NCI-H748 treated with DMSO at 0.1 percent for 48 hours (cell line): ENCODE data around the gene FYB1.

Experiments used
- DNase-seq: peaks from one replicate; lab custom pipeline; 2025; lab: John Stamatoyannopoulos, UW

Gene FYB1

DNA sequence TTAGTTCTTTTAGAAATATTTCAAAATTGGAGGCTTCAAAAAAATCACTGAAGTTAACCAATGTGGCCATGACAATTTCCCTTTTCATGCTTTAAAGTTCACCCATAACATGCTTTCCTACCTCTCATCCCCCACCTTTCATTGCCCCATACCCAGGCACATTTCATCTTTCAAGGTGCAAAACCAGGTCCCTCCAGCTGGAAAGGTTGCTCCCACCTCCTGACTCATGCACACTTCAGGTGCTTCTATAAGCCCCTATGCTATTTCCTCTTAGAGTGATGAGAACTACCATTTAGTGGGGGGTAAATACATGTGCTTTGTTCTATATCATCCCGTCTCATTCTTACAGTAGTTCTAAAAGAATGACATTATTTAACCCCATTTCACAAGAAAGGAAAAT, 15.4 kb downstream of the FYB1 start:
- DNase-seq = no peak

DNA sequence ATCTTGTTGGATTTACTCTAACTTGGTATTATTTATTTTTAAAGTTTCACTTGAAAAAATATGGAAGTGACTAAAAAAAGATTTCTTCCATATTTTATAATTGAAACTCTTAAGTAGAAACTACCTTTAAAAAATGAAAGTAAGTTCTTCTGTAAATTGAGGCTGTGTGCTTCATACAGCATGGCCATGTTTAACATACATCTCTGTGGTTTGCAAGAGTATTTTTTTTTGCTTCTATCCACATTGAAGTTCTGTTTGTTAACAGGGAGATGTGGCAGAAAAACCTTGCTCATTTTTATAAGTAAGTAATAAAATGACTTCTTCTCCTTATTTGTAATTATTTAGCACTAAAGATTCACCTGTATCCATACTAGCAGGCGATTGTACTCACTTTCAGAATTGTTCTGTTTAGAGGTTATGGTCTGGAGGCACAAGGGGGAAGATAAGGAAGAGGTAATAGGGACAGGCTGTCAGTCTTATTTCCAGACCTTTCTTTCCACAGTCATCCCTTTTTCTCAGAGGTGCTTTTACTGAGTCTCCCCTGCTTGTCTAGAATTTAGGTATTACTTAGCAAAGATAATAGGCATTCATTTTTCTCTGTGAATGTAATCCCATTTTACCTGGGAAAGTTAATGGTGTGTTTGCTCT, 16.0 kb downstream of the FYB1 start:
- no peak for DNase-seq

DNA sequence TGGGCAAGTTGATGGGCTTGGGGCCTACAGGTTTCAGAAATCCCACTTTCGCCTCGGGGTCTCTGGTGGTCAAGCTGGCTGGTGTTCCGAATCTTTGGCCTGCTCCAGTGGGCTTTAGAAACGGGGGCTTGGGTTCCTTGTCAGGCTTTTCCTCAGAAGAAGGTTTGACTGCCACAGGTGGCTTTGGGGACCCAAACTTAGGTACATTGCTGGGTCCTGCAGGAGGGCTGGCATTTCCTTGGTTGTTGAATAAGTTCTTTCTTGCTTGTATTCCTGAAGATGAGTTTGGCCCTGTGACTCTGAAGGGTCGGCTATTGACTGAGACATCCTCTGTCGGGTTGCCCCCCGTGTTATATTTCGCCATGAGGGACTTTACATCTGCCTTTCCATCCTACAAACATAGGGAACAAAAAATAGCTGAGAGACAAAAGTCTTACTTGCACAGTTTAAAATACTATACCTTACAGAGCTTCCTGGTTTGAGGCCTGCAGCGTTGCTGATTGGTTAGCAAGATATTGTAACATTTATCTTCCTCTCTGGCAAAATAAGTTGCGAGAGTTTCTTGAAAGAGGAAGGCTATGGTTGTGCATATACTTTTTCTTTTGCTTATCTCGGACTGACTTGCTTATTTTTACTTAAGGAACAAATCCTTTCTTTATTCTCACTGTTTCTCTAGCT, 16.6 kb downstream of the FYB1 start:
- no peak for DNase-seq

DNA sequence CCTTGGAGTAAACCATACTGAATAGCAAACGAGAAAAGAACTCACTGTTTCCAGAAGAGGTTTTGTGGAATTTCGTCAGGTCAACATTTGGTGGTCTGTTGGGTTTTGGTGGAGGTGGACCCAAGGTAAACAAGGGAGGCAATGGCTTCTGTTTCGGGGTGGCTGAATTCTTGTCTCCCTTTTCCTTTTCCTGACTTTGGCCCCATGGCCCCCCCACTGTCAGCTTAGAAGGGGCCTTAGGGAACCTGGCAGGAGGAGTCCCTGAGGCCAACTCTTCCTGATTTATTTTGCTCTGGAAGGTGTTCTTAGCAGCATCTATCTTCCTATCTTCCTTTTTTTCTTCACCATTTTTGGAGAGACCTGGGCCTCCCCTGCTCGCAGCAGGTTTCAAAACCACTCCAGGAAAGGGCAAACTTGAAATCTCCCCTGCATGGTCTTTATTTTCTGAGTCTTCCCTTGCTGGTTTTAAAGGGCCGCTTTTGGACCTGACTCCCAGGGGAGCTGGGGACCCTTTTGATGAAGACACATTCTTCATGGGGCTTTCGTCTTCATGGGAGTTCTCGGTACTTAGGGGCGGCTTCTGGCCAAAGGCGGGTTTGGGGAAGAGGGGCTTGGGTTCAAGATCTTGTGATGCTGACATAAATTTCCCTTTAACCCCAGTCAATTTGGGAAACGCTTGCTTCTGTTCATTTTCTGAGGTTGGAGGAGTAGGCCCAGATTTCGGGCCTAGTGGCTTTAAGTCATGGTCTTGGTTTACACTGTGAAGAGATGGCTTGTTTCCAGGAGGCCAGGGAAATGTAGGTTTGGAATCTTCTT, 17.4 kb downstream of the FYB1 start:
- no peak for DNase-seq

DNA sequence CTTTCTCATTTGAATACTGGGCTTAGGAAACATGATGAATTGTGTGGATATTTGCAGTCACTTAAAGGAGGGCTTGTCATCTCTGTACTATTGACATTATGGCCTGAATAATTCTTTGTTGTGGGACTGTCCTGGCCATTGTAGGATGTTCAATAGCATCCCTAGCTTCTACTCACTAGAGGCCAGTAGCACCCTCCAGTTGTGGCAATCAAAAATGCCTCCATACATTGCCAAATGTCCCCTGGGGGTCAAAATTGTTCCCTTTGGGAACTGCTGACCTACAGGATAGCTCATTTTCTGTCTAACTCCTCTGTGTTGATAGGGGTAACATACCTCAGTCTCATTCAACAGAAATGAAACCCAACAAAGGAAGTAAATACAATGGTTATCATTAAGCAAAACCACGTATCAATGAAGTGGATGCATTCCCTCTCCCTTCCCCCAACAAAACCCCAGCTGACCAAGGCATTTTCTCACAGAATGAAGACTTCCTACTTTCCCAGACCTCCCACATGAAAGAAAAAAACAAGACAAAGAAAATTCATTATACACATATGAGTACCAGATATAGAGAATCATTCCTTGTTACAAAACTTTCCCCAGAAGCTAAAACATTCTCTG, 18.1 kb downstream of the FYB1 start:
- no peak for DNase-seq

DNA sequence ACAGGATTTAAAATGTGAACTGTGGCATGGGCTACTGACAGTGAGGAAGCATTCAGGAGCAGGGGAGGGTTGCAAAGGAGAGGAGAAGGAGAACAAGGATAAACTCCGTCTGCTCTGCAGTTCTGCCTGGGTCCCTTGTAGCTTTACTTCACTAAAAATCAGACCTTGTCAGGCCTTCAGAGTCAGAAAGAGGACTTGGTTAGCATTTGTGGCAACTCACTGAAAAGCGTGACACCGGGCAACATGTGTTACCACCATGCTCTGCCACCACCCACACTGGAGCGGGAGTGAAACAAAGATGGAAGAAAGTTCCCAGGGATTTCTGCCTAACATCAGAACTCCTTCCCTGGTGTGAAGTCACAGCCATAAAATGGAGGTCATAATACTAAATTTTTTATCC, 19.3 kb downstream of the FYB1 start:
- no peak for DNase-seq

DNA sequence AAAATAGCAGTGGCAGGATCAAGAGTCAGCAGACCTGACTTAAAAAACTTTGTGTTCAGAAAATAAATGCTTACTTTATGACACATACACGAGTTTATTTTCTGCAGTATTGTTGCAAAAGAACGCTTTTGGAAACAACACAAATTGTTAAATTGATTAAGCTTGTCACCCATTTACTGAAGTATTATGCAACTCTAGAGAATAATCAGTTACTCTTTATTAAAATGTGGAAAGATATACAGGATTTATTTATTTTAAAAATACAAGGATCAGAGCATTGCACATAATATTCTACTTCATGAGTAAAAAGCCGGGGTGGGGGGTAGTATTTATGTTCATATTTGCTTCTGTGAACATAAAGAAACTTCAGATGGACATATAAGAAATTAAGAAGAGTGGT, 20.0 kb downstream of the FYB1 start:
- no peak for DNase-seq

DNA sequence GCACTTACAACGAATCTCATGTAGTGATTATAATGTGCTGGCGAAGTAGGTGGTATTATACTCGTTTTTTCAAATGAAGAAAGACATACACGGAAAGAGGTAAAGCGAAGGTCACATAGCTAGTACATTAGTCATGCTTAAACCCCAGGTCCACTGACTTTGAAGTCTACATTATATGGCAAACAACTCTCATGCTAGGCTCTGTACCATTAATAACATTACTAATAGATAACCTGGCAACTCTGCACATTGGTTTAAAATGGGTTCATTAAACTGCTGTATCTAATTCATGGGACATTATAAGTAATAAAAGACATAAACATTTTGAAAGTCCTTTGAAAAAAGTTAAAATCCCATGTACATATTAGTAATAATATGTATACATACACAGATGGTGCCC, 21.2 kb downstream of the FYB1 start:
- no peak for DNase-seq

DNA sequence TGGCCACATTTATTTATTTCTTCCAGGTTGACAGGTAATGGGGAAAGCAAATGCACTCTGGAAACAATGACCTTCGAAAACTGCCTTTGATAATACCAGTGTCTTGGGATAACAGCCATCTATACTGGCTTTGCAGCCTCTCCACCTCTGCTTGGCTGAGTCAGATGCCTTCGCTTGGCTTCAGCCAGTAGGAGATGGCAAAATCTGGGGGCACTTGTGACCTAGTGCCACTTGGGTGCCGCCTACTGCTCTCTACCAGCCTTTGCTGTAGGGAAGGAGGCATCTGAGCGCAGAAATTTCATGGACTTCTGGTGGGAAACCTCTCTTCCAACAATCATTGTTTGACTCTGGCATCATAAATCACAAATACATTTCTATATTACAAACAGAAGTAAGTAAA, 21.8 kb downstream of the FYB1 start:
- DNase-seq = no peak

DNA sequence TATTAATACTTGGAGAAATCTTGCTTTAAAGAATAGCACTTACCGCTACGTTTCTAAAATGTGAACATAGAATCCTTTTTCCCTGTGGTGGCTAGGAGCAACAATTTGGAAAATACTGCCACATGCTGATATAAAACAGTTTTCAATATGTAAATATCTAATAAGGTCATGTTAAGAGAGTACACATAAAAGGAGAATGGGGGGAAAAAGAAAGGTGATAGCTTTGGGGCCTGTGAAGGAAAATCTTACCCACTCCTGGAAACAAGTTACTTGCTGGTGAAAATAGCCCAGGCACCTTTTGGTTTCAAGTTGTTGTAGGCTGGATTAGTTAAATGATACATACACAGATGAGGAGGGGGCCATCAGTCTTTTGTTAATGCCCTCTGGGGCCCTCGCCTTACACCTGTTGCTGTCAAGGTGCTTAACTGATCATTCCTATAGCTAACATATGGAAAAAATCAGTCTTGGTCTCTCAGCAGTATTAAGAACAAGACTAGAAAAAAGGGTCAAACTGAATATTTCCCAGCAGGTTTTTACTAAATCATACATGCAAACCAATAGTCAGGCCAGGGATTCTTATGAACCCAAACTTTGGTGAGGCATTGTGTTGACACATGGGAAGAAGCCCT, 24.1 kb downstream of the FYB1 start:
- DNase-seq = no peak

DNA sequence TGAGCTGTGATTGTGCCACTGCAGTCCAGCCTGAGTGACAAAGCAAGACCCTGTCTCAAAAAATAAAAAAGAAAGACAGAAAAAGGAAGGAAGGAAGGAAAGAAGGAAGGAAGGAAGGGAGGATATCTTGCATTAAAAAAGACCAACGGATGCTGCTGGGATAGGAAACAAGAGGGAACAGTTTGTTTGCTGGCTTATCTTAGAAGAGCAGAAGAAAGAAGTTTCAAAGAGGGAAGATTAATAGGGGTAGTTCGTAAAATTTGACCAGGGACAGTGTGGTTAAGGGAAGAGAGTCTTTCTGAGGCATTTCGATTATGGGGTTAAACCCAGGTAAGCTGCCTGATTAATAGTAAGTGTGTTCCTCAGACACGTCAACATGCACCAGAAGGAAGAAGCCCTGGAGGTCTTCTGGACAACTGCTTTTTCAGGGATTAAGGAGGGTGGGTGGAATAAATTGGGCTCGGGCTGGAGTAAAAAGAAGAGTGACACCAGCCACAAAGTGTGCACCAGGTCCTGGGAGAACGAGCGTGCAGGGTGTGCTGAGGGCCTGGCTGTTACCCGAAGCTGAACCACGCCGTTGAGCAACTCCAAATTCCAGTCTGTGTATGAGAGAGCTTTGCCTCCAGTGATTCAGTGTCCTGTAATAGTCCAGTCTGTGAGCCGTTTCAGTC, 24.8 kb downstream of the FYB1 start:
- no peak for DNase-seq

DNA sequence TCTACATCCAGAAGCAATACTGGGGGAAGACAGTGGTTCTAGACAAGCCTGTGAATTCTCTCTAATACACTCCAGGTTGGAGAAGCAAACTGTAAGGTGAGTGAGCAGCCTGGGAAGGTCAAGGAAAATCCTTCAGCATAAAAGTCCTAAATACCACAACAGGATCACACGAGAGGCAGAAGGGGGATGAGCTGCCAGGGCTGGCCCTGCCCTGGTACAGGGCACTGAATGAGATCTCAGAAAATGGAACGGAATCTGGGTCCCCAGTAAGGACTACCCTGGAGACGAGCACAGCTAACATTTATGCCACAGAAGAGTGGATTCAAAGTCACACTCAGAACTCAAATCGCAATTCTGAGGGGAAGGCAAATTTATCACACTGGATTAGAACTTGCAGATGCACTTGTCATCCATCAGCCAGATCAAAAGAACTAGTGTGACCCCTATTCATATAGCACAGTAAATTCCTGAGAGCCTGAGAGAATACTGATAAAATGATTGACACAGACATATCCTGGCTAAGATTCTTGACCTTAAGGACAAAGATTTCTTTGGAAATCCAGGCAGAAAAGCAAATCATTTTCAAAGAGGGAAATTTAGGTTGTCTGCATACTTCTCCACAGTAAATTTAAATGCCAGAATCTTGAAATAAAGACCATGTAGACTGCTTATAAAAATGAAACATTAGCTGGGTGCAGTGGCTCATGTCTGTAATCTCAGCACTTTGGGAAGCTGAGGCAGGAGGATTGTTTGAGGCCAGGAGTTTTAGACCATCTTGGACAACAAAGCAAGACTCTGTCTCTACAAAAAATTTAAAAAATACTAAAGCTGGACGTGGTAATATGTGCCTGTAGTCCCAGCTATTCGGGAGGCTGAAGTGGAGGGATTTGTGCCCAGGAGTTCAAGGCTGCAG, 25.6 kb downstream of the FYB1 start:
- no peak for DNase-seq

DNA sequence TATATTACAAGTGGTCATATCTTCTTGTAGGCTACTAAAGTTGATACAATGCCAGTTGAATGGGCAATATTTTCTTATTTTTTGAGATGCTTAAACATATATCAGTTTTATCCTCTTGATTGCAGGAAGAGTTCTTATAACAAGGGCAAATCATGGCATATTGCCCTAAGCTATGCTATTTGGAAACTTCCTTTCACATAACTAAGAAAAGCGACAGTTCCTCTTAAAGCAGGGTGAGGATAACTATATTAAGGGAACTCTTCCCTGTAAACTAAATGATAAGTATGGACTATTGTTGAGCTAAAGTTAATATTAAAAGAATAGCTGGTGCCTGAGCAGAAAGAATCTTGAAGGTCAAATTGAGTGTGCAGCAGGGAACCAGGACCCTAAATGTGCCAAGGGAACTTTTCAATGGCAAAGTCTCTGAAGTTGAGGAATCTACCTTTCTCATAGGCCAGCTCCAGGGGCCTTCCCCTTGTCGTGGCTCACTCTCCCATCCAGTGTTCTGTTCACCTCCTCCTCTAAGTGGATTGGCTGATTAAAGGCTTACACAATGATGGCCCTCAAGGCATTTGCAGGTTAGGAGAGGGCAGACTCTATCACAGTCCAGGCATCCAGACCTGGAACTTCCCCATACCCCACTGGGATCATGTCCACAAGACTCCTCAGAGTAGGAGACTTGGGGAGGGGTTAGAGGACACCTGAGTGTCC, 26.8 kb downstream of the FYB1 start:
- no peak for DNase-seq

DNA sequence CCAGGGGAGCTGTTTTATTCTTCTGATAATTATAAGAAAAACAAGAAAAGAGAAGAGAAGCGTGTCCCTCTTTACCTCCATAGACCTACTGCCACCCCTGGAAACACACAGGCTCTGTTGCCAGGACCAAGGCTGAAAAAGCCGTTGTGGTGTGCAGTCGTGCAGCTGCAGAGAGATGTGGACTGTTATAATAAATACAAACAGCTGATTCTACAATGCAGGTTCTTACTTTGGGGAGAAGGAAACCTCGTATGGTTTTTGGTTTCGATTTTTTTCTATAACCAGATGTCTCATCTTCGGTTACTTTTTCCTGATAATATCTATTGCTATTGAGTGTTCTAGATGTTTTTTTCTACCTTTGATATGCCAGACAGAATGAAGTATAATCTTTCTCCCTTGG, 28.1 kb downstream of the FYB1 start:
- DNase-seq = no peak

DNA sequence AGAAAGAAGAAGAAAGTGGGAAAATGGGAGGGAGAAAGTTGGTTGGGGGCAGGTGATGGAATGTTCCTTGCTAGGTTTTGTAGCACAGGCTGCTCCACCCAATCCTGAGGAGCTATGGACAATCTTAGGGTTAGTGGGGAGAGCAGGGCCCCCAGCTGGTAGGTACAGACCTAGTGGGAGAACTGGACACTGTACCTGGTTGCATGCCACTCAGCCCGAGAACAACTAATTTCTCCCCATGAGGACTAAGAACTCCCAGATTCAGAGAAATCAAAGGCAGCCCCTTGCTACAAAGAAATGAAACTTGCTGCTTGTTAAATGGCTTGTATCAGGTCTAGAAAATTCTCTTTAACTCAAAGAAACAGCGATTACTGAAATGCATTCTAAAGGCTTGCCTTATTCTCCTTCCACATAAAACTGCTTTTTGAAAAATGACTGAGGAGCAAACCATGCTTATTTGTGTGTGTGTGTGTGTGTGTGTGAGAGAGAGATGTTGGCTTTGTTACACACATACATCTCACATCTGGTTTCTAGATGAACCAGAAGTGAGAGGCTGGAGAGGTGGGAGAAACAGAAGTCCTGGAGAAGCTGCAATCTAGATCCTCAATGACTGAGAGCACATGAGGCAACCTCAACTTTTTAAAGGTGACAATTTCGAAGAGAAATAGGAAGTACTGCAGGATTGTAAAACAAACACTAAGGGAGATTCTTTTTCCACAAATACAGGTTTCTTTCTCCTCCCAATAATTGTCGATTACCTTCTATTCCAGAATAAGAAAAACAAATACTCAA, 28.9 kb downstream of the FYB1 start:
- no peak for DNase-seq

DNA sequence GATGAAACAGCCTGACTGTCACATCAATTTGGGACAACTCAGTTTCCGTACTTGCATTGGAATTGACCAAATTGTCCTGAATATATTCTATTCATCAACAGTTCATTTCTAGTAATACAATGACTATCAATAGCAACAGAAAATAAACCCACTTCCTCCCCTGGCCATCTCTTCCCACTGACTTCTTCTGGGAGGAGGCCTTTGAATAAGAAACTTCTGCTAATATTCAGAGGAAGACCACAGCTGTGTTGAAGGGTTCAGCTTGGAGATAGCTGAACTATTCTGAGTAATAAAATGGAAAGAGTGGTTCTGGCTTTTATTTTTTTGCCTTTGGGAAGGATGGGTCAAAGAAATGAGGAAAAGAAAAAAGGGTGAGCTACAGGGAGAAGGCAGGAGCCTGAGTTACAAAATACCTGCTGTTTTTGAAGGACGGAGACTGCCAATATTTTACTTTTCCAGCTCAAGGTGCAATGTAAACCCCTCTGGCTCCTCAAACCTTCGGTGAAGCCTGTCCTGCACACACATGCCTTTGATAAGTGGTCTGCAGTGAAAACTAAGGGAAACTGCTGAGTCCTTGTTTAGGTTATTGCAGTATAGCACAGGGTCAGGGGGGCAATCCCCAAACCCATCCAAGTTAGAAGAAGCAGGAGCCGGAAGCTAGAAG, 29.9 kb downstream of the FYB1 start:
- no peak for DNase-seq

DNA sequence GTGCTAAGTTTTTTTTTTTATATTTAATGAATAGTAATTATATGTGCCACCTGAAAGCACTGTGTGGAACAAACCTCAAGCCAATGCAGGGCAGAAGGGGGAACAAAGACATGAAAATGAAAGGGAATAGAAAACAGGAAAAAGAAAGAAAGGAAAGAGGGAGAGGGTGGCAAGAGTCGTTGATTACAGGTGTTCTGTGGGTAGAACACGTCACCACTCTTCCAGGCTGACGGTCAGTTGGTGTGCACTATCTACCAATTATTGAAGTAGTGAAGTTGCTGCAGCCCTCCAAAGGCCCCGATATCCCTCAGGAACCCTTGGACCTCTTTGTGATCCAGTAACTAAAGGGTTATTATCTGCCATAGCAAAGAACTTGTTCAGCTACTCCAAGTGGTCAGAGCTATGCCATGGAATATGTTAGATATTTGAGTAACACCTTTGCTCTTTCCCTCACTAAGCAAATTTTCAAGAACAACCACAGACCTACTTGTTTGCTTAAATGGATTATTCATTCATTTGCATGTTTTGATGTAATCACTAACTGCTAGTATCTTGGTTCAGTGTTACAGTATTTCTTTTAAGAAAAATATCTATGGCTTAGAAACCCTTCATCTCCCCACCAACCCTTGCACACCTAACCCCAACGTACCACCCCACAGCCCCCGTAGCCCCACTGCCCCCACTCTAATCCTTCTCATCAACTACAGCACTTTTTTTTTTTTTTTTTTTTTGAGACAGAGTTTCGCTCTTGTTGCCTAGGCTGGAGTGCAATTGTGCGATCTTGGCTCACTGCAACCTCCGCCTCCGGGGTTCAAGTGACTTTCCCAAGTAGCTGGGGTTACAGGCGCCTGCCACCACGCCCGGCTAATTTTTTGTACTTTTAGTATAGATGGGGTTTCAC, 31.3 kb downstream of the FYB1 start:
- no peak for DNase-seq
